Endothelial cell of umbilical vein (primary cell): ENCODE measurements around the gene DEXI. TPM values are rescaled to one million over a fixed set of nuclear protein-coding genes. Genes with fewer than 3 reads are reported as not detected.

Source experiments
- BruUV-seq: library from RNA; stranded (reverse); fragments of 400-500 nt; replicated peaks from 2 replicates; lab custom pipeline; 2021; lab: Mats Ljungman, UMichigan
- CTCF ChIA-PET: fragments of 300-600, 350-600 bp; sonication (Branson Sonifier 250); formaldehyde crosslinking; loops from one replicate; lab custom pipeline; 2021; ENCODE audit warnings: antibody characterized with exemption, inconsistent platforms; lab: Charles Lee
- POLR2A ChIA-PET: fragments of 300-600, 350-600 bp; sonication (Branson Sonifier 250); formaldehyde crosslinking; loops from one replicate; lab custom pipeline; 2021; ENCODE audit warnings: antibody characterized with exemption, inconsistent platforms; lab: Charles Lee
- DNase-seq: peaks from one replicate; pipeline ENCODE4 v3.0.0-alpha.2; 2011; ENCODE audit warnings: low read depth, low spot score
- FAIRE-seq: peaks from 2 replicates; lab custom pipeline; 2011; peaks lifted over from hg19 to GRCh38; lab: Jason Lieb, UNC
- H2AFZ ChIP-seq: 2 replicates; pipeline ENCODE4 v1.6.0; 2012; ENCODE audit warnings: low read depth, low read length, control low read depth, inconsistent platforms
- H3K27ac ChIP-seq: 2 replicates; pipeline ENCODE4 v1.5.1; 2011; ENCODE audit warnings: low read depth, mild to moderate bottlenecking, control low read depth, low read length, moderate library complexity; ENCODE audit not compliant: insufficient read depth
- H3K27me3 ChIP-seq, 2 experiments: 2 replicates each; pipeline versions ENCODE4 v1.6.0 to v1.6.1; 2011; ENCODE audit warnings: low read length in 2 of 2, mixed read lengths in 1 of 2; ENCODE audit not compliant: control insufficient read depth in 2 of 2, insufficient read depth in 2 of 2
- H3K36me3 ChIP-seq, 2 experiments: 2 replicates in 1 of 2; 3 replicates in 1 of 2; pipeline ENCODE4 v1.5.1; 2011; ENCODE audit warnings: low read length in 2 of 2, mild to moderate bottlenecking in 1 of 2, moderate library complexity in 1 of 2; ENCODE audit not compliant: control insufficient read depth in 2 of 2, insufficient read depth in 2 of 2; ENCODE audit errors: extremely low read depth in 1 of 2
- H3K4me1 ChIP-seq: 3 replicates; pipeline ENCODE4 v1.5.1; 2011; ENCODE audit warnings: mild to moderate bottlenecking, low read length; ENCODE audit not compliant: control insufficient read depth, insufficient read depth; ENCODE audit errors: extremely low read depth
- H3K4me2 ChIP-seq: 2 replicates; pipeline ENCODE4 v1.6.1; 2011; ENCODE audit warnings: low read length, control low read depth, mixed read lengths; ENCODE audit not compliant: insufficient read depth
- H3K4me3 ChIP-seq, 3 experiments: fragments of 200-600 bp in 1 of 3; sonication (generic), shearing (Covaris generic) in 1 of 3; replicated peaks in 1 of 3; 2 replicates each; pipeline ENCODE4 v1.5.1; 2011 to 2016; ENCODE audit warnings: control low read depth in 3 of 3, low read length in 3 of 3, mild to moderate bottlenecking in 2 of 3, inconsistent platforms in 1 of 3, low read depth in 1 of 3, moderate library complexity in 1 of 3; ENCODE audit not compliant: insufficient read depth in 1 of 3
- H3K79me2 ChIP-seq: 2 replicates; pipeline ENCODE4 v1.6.0; 2012; ENCODE audit warnings: low read length, inconsistent platforms; ENCODE audit not compliant: control insufficient read depth, insufficient read depth
- H3K9ac ChIP-seq: replicated peaks from 2 replicates; pipeline ENCODE3; 2011; ENCODE audit warnings: low read length, control low read depth; ENCODE audit not compliant: insufficient read depth; ENCODE audit errors: extremely low read depth
- H3K9me1 ChIP-seq: replicated peaks from 3 replicates; pipeline ENCODE4 v1.6.0; 2011; ENCODE audit warnings: mild to moderate bottlenecking, low read length; ENCODE audit not compliant: control insufficient read depth, insufficient read depth; ENCODE audit errors: extremely low read depth
- H3K9me3 ChIP-seq: replicated peaks from 2 replicates; pipeline ENCODE4 v1.5.1; 2012; ENCODE audit warnings: low read length, inconsistent platforms; ENCODE audit not compliant: control insufficient read depth, insufficient read depth
- H4K20me1 ChIP-seq: replicated peaks from 2 replicates; pipeline ENCODE3; 2011; ENCODE audit warnings: mild to moderate bottlenecking, low read length; ENCODE audit not compliant: control insufficient read depth, insufficient read depth; ENCODE audit errors: extremely low read depth
- EZH2 ChIP-seq: IDR thresholded peaks from 2 replicates; pipeline ENCODE4 v1.6.1; 2012; ENCODE audit warnings: borderline replicate concordance, low read depth, mild to moderate bottlenecking, moderate library complexity, low read length, inconsistent platforms; ENCODE audit not compliant: severe bottlenecking
- FOS ChIP-seq: IDR thresholded peaks from 2 replicates; pipeline ENCODE4 v1.6.1; 2011; ENCODE audit warnings: mild to moderate bottlenecking, low read length, moderate library complexity, borderline replicate concordance; ENCODE audit not compliant: insufficient read depth
- GATA2 ChIP-seq: IDR thresholded peaks from 2 replicates; pipeline ENCODE4 v1.7.0; 2011; ENCODE audit warnings: low read depth, mild to moderate bottlenecking, moderate library complexity, mixed read lengths, low read length; ENCODE audit not compliant: insufficient read length, insufficient read depth
- JUN ChIP-seq: IDR thresholded peaks from 2 replicates; pipeline ENCODE4 v1.6.1; 2011; ENCODE audit warnings: borderline replicate concordance, low read depth; ENCODE audit not compliant: insufficient read length, insufficient read depth
- MYC ChIP-seq: IDR thresholded peaks from one replicate; pipeline ENCODE4 v1.6.1; 2011; ENCODE audit warnings: mild to moderate bottlenecking, low read depth, low read length
- POLR2A ChIP-seq: IDR thresholded peaks from 2 replicates; pipeline ENCODE4 v1.6.1; 2012; ENCODE audit warnings: low read depth, mild to moderate bottlenecking, control low read depth, low read length
- POLR2AphosphoS5 ChIP-seq: IDR thresholded peaks from 2 replicates; pipeline ENCODE4 v1.6.1; 2012; ENCODE audit warnings: low read depth, mild to moderate bottlenecking, control low read depth, low read length, moderate library complexity; ENCODE audit not compliant: insufficient read depth
- dilution Hi-C: fragments of 300-500 bp; cut with MboI; formaldehyde crosslinking; loops from one replicate; pipeline ENCODE4 v1.15.0; 2019; ENCODE audit warnings: low sequenced_read_pairs; ENCODE audit not compliant: extremely low pct_ligation_motif_present
- intact Hi-C: fragments of 100-400 bp; cut with micrococcal nuclease; formaldehyde crosslinking; loops from one replicate; pipeline ENCODE4 v1.10.0; 2022
- polyA plus RNA-seq, 4 experiments: library from polyadenylated mRNA; depleted of rRNA in 3 of 4; stranded (reverse) in 3 of 4; unstranded in 1 of 4; fragments of >200 nt; gene quantifications; 2 replicates each; pipeline versions ENCODE4 v1.2.1 to v1.2.3, GENCODE V29; 2011 to 2012; ENCODE audit warnings: missing spikeins in 1 of 4
- total RNA-seq: library from RNA; stranded (reverse); gene quantifications from 2 replicates; pipeline ENCODE4 v1.2.3, GENCODE V29; 2021
- TF ChIP-seq, protein P1 (sequence below): IDR thresholded peaks from 2 replicates; pipeline ENCODE4 v1.6.1; 2011; ENCODE audit not compliant: insufficient read depth, insufficient read length
- TF ChIP-seq, protein P2 (sequence below), 2 donors: IDR thresholded peaks; 1 replicate in 1 of 2; 2 replicates in 1 of 2; pipeline ENCODE4 v1.5.1; 2011; ENCODE audit warnings: low read length in 2 of 2, mild to moderate bottlenecking in 2 of 2, moderate library complexity in 2 of 2, control low read depth in 1 of 2, inconsistent platforms in 1 of 2, low read depth in 1 of 2; ENCODE audit not compliant: insufficient read depth in 1 of 2; ENCODE audit errors: extremely low read depth in 1 of 2

Gene DEXI
- total and polyA plus RNA-seq, 2 donors (not counting 3 experiments of a cell fraction or from before 2014, with no cell fraction given): 32.8 to 69.5 TPM

DNA sequence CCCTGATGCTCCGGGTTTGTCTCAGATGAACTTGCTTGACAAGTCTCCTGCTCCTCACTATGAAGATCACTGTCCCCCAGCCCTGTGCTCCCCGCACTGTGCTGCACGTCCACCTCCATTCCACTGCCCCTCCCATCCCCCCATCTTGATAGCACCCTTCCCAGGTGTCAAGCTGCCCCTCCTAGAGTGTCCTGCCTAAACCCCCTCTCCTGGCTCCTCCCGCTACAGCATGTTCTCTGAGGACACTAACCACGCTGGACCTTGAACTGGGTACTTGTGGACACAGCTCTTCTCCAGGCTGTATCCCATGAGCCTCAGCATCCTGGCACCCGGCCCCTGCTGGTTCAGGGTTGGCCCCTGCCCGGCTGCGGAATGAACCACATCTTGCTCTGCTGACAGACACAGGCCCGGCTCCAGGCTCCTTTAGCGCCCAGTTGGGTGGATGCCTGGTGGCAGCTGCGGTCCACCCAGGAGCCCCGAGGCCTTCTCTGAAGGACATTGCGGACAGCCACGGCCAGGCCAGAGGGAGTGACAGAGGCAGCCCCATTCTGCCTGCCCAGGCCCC lies 18.5 kb downstream of the DEXI start:
- no peaks in the 10 kb centered on the region for H3K27me3 ChIP-seq
- H3K27ac ChIP-seq: no peak overlapping the region
- no peak for FAIRE-seq
- ChIA-PET CTCF (no interaction called here), POLR2A (no interaction called here)
- H3K9ac ChIP-seq: no peak overlapping the region
- H3K9me3 ChIP-seq: no peaks in the 10 kb centered on the region
- H3K79me2 ChIP-seq: no peaks in the 10 kb centered on the region
- dilution Hi-C loops: no loop called here
- BruUV-seq: no TSS peak
- intact Hi-C loops: no loop called here
- no peak for TF ChIP-seq JUN
- peaks cover 0 to 7% of the 10 kb centered on the region in 2 experiments for H3K36me3 ChIP-seq
- H3K9me1 ChIP-seq: no peaks in the 10 kb centered on the region
- no peak overlapping the region for H2AFZ ChIP-seq
- H3K4me3 ChIP-seq: no peak overlapping the region
- H4K20me1 ChIP-seq: no peaks in the 10 kb centered on the region
- no peaks in the 10 kb centered on the region for H3K4me1 ChIP-seq
- no peak overlapping the region for H3K4me2 ChIP-seq
- DNase-seq: no peak

DNA sequence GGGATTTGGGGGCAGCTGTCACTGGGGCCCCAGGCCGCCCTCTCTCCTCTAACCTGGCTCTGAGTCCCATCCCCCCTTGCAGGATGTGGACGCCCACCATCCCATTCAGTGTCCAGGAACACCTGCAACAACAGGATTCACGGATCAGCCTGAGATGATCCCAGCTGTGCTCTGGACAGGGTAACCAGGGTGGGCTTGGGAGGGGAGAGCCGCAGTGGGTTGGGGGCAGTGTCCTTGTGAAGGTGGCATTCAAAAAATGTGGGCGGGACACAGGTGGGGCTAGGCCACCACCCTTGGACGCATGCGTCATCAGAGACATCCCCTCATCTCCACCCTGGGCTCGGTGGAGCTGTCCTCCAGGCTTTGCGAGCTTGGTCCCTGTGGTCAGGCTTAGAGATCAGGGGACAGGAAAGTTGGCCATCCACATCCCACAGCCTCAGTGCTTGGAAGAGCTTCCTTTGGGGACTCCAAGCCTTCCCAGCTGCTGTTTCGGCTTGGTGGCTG lies 19.1 kb downstream of the DEXI start:
- H2AFZ ChIP-seq: no peak overlapping the region
- ChIA-PET POLR2A (no interaction called here), CTCF (no interaction called here)
- no peaks in the 10 kb centered on the region for H3K27me3 ChIP-seq
- no peak for FAIRE-seq
- no peak overlapping the region for H3K9ac ChIP-seq
- no peaks in the 10 kb centered on the region for H3K4me1 ChIP-seq
- no peaks in the 10 kb centered on the region for H3K9me1 ChIP-seq
- TF ChIP-seq FOS (no peak), GATA2 (no peak), POLR2A (no peak), JUN (no peak), MYC (no peak), POLR2AphosphoS5 (no peak), EZH2 (no peak)
- TF ChIP-seq, protein P1, sequence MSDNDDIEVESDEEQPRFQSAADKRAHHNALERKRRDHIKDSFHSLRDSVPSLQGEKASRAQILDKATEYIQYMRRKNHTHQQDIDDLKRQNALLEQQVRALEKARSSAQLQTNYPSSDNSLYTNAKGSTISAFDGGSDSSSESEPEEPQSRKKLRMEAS: no peak
- TF ChIP-seq, protein P2, sequence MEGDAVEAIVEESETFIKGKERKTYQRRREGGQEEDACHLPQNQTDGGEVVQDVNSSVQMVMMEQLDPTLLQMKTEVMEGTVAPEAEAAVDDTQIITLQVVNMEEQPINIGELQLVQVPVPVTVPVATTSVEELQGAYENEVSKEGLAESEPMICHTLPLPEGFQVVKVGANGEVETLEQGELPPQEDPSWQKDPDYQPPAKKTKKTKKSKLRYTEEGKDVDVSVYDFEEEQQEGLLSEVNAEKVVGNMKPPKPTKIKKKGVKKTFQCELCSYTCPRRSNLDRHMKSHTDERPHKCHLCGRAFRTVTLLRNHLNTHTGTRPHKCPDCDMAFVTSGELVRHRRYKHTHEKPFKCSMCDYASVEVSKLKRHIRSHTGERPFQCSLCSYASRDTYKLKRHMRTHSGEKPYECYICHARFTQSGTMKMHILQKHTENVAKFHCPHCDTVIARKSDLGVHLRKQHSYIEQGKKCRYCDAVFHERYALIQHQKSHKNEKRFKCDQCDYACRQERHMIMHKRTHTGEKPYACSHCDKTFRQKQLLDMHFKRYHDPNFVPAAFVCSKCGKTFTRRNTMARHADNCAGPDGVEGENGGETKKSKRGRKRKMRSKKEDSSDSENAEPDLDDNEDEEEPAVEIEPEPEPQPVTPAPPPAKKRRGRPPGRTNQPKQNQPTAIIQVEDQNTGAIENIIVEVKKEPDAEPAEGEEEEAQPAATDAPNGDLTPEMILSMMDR (IDR thresholded peaks at IDR 0.05; ENCODE audit: extremely low read depth in 1 of 2, insufficient read depth in 1 of 2, low read depth in 1 of 2, low read length in 2 of 2): no peak
- H3K36me3 ChIP-seq: peaks cover 0 to 7% of the 10 kb centered on the region in 2 experiments
- no peak overlapping the region for H3K27ac ChIP-seq
- no peaks in the 10 kb centered on the region for H3K9me3 ChIP-seq
- intact Hi-C loops: no loop called here
- H3K4me2 ChIP-seq: no peak overlapping the region
- H4K20me1 ChIP-seq: no peaks in the 10 kb centered on the region
- H3K79me2 ChIP-seq: no peaks in the 10 kb centered on the region
- dilution Hi-C loops: no loop called here
- DNase-seq: no peak
- H3K4me3 ChIP-seq: no peak overlapping the region
- BruUV-seq: no TSS peak
